ENCODE measurements around the gene LRP1.

The LRP1 gene

GRCh38 chr12:57227315-57228115, 99.2 kb downstream of the LRP1 start:
- no peak for DNase-seq

GRCh38 chr12:57229046-57229633, 100.9 kb downstream of the LRP1 start:
- no peak for DNase-seq

DNA sequence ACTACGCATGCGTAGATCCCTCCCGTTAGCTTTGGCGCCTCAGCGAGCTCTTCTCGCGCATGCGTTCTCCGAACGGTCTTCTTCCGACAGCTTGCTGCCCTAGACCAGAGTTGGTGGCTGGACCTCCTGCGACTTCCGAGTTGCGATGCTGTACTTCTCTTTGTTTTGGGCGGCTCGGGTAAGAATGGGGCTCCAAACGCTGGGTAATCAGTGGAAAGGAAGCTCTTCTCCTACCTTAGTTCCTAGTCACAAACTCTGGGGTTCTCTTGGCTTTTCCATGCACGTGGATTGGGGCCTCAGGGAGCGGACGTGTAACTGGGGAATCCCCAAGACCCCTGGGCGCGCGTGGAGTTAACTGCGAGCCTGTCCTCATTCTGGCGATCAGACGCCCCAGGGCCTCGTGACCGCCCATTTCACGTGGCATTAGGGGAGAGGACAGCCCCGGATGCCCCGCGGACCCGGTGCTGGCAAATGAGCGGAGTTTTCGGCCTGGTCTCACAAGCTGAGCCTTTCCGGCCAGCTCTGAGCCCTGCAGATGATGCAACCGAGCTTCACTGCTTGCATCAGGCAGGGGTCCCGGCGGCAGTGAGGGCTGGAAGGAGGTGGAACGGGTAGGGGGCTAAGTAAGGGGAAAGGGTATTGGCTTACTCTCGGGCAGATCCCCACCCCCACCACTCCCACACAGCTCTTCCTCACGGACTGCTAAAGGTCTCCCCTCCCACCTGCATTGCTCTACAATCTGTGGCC, 101.5 kb downstream of the LRP1 start, which contains the start of gene SHMT2:
TSS of gene SHMT2 (plus strand) at position 78 of the 747 bp plus-strand sequence. CDS start at position 146, 68 bp downstream.
- DNase-seq, result peak; percentile 90

DNA sequence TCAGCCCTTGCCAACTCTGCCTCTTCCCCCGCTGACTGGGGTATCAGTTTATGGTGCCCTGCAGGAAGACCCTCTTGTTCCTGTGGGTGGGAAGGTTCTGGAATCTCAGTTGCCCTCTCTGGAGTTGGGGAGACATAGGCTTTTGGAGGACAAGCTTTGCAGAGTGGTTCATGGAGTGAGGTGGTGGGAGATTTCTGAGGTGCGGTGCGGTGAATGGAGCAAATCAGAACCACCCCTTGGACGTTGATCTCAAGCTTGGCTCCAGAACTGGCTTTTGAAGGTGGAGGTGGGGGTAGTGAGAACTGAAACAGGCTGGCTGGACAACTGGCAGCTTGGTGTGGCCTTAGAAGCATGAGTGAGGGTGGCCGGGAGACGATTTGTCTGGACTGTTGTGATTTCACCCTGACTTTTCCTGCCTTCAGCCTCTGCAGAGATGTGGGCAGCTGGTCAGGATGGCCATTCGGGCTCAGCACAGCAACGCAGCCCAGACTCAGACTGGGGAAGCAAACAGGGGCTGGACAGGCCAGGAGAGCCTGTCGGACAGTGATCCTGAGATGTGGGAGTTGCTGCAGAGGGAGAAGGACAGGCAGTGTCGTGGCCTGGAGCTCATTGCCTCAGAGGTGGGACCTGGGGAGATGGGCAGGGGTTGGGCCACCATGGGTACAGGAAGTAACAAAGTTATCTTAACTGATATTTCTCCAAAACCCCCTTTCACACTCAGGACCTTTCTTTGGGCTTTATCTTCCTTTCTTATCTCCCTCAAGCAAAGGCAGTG, 102.3 kb downstream of the LRP1 start:
- no peak for DNase-seq

DNA sequence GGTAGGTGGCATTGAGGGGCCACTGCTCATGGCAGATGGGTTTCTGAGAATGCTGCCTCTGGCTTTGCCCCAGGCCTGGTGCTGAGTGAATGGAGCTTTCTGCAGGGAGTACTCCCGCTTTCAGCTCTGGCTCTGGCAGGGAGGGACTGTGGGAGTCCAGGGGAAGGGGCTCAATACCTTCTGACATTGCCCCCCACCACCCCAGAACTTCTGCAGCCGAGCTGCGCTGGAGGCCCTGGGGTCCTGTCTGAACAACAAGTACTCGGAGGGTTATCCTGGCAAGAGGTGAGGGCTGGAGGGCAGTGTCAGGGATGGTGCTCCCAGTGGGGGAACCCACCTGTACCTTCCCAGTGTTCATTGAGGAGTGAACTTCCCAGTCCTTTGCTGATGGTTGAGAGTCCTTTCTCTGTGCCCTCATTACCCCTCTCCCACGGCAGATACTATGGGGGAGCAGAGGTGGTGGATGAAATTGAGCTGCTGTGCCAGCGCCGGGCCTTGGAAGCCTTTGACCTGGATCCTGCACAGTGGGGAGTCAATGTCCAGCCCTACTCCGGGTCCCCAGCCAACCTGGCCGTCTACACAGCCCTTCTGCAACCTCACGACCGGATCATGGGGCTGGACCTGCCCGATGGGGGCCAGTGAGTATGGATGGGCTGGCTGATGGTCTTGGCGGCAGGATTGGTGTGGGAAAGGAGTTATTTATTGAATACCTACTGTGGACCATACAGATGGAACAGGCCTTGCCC, 103.2 kb downstream of the LRP1 start:
- DNase-seq, result no peak

DNA sequence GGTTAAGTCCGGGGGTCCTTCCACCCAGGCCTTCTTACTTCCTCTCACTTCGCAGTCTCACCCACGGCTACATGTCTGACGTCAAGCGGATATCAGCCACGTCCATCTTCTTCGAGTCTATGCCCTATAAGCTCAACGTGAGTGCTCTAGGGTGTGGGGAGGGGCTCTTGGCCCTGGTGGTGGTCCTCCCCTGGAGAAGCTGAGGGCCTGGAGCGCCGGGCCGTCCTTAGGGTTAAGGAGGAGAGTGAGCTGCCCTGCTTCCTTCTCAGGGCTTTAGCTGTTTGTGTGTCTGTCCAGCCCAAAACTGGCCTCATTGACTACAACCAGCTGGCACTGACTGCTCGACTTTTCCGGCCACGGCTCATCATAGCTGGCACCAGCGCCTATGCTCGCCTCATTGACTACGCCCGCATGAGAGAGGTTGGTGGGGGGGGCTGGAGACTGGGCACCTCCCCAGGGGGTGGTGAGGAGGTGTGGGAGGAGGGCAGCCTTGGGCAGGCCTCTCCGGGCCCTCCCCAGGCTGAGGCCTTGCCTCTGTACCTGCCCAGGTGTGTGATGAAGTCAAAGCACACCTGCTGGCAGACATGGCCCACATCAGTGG, 104.0 kb downstream of the LRP1 start:
- DNase-seq, result no peak

GRCh38 chr12:57233357-57234232, 105.3 kb downstream of the LRP1 start:
- no peak for DNase-seq

DNA sequence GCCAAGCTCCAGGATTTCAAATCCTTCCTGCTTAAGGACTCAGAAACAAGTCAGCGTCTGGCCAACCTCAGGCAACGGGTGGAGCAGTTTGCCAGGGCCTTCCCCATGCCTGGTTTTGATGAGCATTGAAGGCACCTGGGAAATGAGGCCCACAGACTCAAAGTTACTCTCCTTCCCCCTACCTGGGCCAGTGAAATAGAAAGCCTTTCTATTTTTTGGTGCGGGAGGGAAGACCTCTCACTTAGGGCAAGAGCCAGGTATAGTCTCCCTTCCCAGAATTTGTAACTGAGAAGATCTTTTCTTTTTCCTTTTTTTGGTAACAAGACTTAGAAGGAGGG, 105.9 kb downstream of the LRP1 start:
- no peak for DNase-seq

- DNase-seq, result no peak
Observed at GRCh38 chr12:57234571-57235016, 106.3 kb downstream of the LRP1 start.

- no peak for DNase-seq
Observed at GRCh38 chr12:57235017-57235727, 106.9 kb downstream of the LRP1 start.

DNA sequence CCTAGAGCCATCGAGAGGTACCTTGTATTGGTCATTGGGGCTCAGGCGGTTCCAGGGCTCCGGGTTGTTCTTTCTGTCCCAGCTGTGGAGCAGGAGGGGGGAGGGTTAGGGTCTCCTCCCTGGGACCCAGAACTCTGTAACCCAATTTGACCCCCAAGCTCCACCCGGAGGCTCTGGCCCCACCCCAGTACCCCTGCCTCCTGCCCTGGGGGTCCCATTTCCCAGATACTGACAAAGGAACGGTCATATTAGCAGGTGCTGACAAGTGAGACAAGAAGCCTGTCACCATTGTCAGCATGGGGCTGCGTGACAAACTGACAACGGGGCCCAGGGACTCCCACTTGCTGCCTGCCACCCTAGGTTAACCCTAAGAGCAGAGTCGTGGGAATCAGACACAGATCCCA, 107.4 kb downstream of the LRP1 start:
- no peak for DNase-seq

GRCh38 chr12:57236201-57236924, 108.1 kb downstream of the LRP1 start:
- no peak for DNase-seq

GRCh38 chr12:57236925-57237595, 108.8 kb downstream of the LRP1 start:
- DNase-seq, result no peak

GRCh38 chr12:57237596-57237931, 109.3 kb downstream of the LRP1 start:
- no peak for DNase-seq

GRCh38 chr12:57237932-57238853, 109.9 kb downstream of the LRP1 start:
- DNase-seq, result peak; percentile 33

DNA sequence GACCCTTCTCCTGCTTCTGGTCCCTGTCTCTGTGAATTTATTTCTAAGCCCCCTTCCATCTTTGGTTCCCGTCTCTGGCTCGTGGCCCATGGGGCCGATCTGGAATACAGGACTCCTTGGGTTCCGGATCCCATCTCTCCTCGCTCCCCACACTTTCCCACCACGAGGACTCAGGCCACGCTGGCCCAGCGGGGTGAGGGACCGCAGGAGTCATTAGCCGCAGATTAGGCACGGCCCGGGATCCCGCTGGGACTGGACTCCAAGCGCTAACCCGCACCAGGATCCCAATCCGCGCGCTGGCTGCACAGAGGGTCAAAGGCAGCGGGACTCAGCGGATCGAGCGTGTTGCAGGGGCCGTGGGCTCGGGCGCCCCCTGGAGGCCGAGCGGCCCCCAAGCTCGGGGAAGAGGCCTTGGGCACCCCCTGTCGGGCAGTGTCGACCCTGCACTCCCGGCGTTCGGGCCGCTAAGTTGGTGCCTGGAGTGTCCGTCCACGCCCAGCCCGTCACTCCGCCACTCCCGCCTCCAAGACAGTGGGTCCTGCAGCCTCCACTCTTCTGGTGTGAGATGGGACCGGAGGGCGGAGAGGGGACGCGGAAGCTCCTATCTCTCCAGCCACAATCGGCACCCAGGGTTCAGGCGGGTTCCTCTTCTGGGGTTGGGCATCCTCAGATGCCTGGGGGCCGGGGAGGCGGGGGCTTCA, 110.7 kb downstream of the LRP1 start:
- peak; percentile 73 for DNase-seq

DNA sequence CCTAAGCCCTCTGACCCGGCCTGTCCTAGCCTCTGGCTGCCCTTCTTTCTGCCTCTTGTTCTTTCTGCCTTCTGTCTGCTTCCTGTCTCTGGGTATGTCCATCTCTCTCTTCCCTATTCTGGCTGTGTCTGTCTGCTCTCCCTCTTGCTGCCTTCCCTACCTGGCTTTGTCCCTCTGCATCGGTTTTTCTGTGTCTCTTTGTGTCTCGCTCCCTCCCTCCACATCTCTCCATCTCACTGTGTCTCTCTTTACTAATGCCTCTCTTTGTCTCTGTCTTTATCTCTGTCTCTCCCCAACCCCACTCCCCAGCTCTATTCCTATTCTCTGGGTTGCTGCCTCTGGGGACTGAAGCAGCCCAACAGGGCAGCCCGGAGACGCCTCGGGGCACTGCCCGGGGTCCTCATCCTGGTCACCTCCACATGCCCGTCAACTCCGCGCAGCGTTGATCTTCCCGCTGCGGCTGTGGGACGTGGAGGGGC, 111.3 kb downstream of the LRP1 start:
- peak; percentile 47 for DNase-seq
